ENCODE data around the gene ZBTB7C. TPM values are rescaled to one million over a fixed set of nuclear protein-coding genes. Genes with fewer than 3 reads are reported as not detected.

ZBTB7C gene
- polyA plus RNA-seq, 1 of the 3 experiments (the other 2 are of a cell fraction), result 0.05 TPM

DNA sequence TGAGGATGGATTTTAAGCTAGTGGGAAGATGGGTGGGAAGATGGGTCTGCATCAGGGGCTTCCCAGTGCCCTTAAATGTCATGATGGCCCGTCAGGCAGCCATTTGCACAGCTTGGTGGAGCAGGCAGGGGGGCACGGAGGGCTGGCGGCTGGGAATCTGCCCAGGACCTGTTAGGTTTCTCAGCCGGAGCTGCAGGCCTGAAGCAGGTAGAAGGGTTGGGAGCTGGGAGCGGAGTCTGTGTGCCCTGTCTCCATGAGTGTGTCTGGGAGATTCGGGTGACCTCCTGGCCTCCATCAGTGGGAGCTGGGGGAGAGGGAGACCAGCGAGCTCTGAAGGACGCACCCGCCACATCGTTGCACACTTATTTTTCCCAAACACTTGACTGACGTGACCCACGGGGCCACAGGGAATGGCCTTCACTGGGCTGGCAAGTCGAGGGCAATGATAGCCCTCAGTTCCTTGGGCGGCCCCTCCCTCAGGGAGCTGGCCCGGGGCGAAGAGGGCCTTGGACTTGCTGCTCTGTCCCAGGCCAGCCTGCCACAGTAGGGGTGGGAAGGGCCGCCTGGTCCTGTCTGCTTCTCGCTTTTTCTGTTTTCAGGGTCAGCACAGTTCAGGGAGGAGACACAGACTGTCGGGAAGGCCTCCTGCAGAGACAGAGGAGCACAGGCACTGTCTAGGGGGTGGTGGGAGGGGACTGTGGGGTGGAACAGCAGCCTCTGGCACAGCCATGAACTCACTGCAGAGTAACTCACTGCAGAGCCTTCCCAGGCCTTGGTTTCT lies 236.8 kb downstream of the ZBTB7C start:
- WGBS (ENCODE audit: low lambda C conversion rate), result 74% methylated on average over 13 of the region's 19 CpGs
- Histone ChIP-seq H3K9me2 (no peaks in the 10 kb centered on the region), H4K20me1 (ENCODE audit: insufficient read depth) (no peaks in the 10 kb centered on the region), H3F3A (replicated peaks; ENCODE audit: insufficient read depth) (no peaks in the 10 kb centered on the region), H3K4me2 (no peak overlapping the region), H3K9me3 (no peaks in the 10 kb centered on the region), H3K4me3 (ENCODE audit: low read depth in 2 of 2, low read length in 1 of 2) (no peak overlapping the region), H3K9ac (no peak overlapping the region), H3K27me3 (ENCODE audit: insufficient read depth) (peaks cover 14% of the 10 kb centered on the region; the same call in 1 of the 2 replicates), H3K79me2 (ENCODE audit: insufficient read depth) (no peaks in the 10 kb centered on the region), H3K36me3 (replicated peaks in 1 of 2; ENCODE audit: control insufficient read depth in 1 of 2, insufficient read depth in 2 of 2, low read length in 1 of 2) (no peaks in the 10 kb centered on the region), H3K4me1 (ENCODE audit: control insufficient read depth in 1 of 2, insufficient read depth in 2 of 2, low read depth in 1 of 2, low read length in 1 of 2) (peaks cover 0 to 45% of the 10 kb centered on the region in 2 experiments; a peak in 1 of 4 replicates), H2AFZ (ENCODE audit: low read depth) (no peak overlapping the region), H3K27ac (ENCODE audit: low read depth in 2 of 2, low read length in 1 of 2) (peak overlapping the region in 1 of 2 experiments; percentile 51; a peak in 1 of 4 replicates)
- no peak for TF ChIP-seq CHD2 (IDR thresholded peaks at IDR 0.05; ENCODE audit: low read length, partially characterized antibody)
- no peak for TF ChIP-seq GABPA (IDR thresholded peaks at IDR 0.05; ENCODE audit: low read depth)
- no peak for TF ChIP-seq FOSL2 (IDR thresholded peaks at IDR 0.05; ENCODE audit: borderline replicate concordance, low read depth)
- no peak for TF ChIP-seq MEF2A (IDR thresholded peaks at IDR 0.05; ENCODE audit: borderline replicate concordance, low read depth)
- no peak for TF ChIP-seq MXI1 (IDR thresholded peaks at IDR 0.05; ENCODE audit: low read depth, low read length)
- TF ChIP-seq, protein P1, sequence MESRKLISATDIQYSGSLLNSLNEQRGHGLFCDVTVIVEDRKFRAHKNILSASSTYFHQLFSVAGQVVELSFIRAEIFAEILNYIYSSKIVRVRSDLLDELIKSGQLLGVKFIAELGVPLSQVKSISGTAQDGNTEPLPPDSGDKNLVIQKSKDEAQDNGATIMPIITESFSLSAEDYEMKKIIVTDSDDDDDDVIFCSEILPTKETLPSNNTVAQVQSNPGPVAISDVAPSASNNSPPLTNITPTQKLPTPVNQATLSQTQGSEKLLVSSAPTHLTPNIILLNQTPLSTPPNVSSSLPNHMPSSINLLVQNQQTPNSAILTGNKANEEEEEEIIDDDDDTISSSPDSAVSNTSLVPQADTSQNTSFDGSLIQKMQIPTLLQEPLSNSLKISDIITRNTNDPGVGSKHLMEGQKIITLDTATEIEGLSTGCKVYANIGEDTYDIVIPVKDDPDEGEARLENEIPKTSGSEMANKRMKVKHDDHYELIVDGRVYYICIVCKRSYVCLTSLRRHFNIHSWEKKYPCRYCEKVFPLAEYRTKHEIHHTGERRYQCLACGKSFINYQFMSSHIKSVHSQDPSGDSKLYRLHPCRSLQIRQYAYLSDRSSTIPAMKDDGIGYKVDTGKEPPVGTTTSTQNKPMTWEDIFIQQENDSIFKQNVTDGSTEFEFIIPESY (IDR thresholded peaks at IDR 0.05; ENCODE audit: borderline replicate concordance, low read depth), result no peak
- TF ChIP-seq SMC3 (IDR thresholded peaks at IDR 0.05; ENCODE audit: low read depth, low read length), result no peak
- TF ChIP-seq, protein P2, sequence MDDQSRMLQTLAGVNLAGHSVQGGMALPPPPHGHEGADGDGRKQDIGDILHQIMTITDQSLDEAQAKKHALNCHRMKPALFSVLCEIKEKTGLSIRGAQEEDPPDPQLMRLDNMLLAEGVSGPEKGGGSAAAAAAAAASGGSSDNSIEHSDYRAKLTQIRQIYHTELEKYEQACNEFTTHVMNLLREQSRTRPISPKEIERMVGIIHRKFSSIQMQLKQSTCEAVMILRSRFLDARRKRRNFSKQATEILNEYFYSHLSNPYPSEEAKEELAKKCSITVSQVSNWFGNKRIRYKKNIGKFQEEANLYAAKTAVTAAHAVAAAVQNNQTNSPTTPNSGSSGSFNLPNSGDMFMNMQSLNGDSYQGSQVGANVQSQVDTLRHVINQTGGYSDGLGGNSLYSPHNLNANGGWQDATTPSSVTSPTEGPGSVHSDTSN (IDR thresholded peaks at IDR 0.05), result no peak
- no peak for TF ChIP-seq NRF1 (IDR thresholded peaks at IDR 0.05; ENCODE audit: low read depth, low read length)
- TF ChIP-seq, protein P3, sequence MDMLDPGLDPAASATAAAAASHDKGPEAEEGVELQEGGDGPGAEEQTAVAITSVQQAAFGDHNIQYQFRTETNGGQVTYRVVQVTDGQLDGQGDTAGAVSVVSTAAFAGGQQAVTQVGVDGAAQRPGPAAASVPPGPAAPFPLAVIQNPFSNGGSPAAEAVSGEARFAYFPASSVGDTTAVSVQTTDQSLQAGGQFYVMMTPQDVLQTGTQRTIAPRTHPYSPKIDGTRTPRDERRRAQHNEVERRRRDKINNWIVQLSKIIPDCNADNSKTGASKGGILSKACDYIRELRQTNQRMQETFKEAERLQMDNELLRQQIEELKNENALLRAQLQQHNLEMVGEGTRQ (IDR thresholded peaks at IDR 0.05; ENCODE audit: borderline replicate concordance, low read depth, low read length), result no peak
- no peak for TF ChIP-seq YY1 (IDR thresholded peaks at IDR 0.05; ENCODE audit: low read depth)
- TF ChIP-seq FOXJ3 (CRISPR knock-in tag; IDR thresholded peaks at IDR 0.05), result no peak
- TF ChIP-seq RCOR1 (IDR thresholded peaks at IDR 0.05; ENCODE audit: low read length), result no peak
- TF ChIP-seq EZH2phosphoT487 (IDR thresholded peaks at IDR 0.05; ENCODE audit: borderline replicate concordance, low read depth), result no peak
- no peak for TF ChIP-seq RXRA (IDR thresholded peaks at IDR 0.05; ENCODE audit: borderline replicate concordance, low read depth)
- no peak for TF ChIP-seq JUND (IDR thresholded peaks at IDR 0.05)
- DNase-seq, result no peak
- POLR2A ChIA-PET, result interaction anchor here (1.8 kb wide), 1 partner anchor 9 kb away, joined by 7 read pairs; no protein-coding TSS in a partner anchor
- CTCF ChIA-PET, result interaction anchor here (0.7 to 1.5 kb wide), 5 partner anchors 9 to 142 kb away, joined by 3 to 5 read pairs (median 4); no protein-coding TSS in a partner anchor

All from SK-N-SH (cell line).